ENCODE measurements around the gene SPZ1. TPM values are rescaled to one million over a fixed set of nuclear protein-coding genes. Genes with fewer than 3 reads are reported as not detected.

SPZ1 gene
- polyA plus RNA-seq, 2 of the 4 experiments (the other 2 are of a cell fraction), result not detected

DNA sequence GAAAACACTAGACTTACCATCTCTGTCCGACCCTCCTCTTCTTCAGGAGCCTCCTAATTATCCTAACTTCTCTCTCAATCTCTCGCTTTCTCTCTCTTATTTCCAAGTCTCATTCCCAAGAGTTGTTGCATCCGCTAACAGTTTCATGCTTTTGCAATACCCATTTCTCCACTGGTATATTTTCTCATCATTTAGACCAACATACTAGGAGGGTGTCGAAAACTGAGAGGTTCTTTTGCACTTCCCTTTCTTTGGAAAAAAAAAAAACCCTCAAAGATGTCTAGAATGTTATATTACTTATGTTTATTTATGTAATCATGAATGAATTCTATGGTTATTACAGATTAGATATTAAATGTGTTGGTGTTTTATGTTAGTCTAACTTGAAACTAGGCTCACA lies 35.9 kb downstream of the SPZ1 start:
- ATAC-seq, result no peak
- Histone ChIP-seq H3K9me3 (no peaks in the 10 kb centered on the region), H3K27ac (no peak overlapping the region), H3K4me2 (no peak overlapping the region), H3K4me3 (no peak overlapping the region), H3K4me1 (no peaks in the 10 kb centered on the region)
- TF ChIP-seq EHMT2 (IDR thresholded peaks at IDR 0.05; ENCODE audit: low read depth), result no peak
- no peak for TF ChIP-seq SMC3 (IDR thresholded peaks at IDR 0.05)
- no peak for TF ChIP-seq CTCF (IDR thresholded peaks at IDR 0.05)
- TF ChIP-seq GATA3 (IDR thresholded peaks at IDR 0.05; ENCODE audit: borderline replicate concordance), result no peak
- no peak for TF ChIP-seq FOSB (CRISPR knock-in tag; IDR thresholded peaks at IDR 0.05)
- no peak for TF ChIP-seq MAFK (IDR thresholded peaks at IDR 0.05; ENCODE audit: partially characterized antibody)
- no peak for TF ChIP-seq PBX3 (IDR thresholded peaks at IDR 0.05)
- TF ChIP-seq, protein P1, sequence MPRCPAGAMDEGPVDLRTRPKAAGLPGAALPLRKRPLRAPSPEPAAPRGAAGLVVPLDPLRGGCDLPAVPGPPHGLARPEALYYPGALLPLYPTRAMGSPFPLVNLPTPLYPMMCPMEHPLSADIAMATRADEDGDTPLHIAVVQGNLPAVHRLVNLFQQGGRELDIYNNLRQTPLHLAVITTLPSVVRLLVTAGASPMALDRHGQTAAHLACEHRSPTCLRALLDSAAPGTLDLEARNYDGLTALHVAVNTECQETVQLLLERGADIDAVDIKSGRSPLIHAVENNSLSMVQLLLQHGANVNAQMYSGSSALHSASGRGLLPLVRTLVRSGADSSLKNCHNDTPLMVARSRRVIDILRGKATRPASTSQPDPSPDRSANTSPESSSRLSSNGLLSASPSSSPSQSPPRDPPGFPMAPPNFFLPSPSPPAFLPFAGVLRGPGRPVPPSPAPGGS (IDR thresholded peaks at IDR 0.05), result no peak
- TF ChIP-seq RARB (CRISPR knock-in tag; IDR thresholded peaks at IDR 0.05), result no peak
- TF ChIP-seq MAX (IDR thresholded peaks at IDR 0.05), result no peak
- no peak for TF ChIP-seq CHD4 (IDR thresholded peaks at IDR 0.05; ENCODE audit: borderline replicate concordance)
- TF ChIP-seq, protein P2, sequence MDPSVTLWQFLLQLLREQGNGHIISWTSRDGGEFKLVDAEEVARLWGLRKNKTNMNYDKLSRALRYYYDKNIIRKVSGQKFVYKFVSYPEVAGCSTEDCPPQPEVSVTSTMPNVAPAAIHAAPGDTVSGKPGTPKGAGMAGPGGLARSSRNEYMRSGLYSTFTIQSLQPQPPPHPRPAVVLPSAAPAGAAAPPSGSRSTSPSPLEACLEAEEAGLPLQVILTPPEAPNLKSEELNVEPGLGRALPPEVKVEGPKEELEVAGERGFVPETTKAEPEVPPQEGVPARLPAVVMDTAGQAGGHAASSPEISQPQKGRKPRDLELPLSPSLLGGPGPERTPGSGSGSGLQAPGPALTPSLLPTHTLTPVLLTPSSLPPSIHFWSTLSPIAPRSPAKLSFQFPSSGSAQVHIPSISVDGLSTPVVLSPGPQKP (IDR thresholded peaks at IDR 0.05; ENCODE audit: low read depth, low read length), result no peak
- no peak for TF ChIP-seq ZSCAN20 (CRISPR knock-in tag; IDR thresholded peaks at IDR 0.05)
- TF ChIP-seq NFE2L2 (conservative IDR thresholded peaks at IDR 0.05; ENCODE audit: low read length), result no peak
- no peak for TF ChIP-seq REST (IDR thresholded peaks at IDR 0.05)
- TF ChIP-seq MYC (IDR thresholded peaks at IDR 0.05; ENCODE audit: borderline replicate concordance, low read length), result no peak
- DNase-seq (ENCODE audit: low read depth in 1 of 2, low spot score in 1 of 2), result no peak
- WGBS (ENCODE audit: missing lambda C conversion rate), result 72% methylated on average over 4 of the region's 4 CpGs
- no peak for FAIRE-seq
- ChIA-PET POLR2A (no interaction called here), CTCF (no interaction called here)

DNA sequence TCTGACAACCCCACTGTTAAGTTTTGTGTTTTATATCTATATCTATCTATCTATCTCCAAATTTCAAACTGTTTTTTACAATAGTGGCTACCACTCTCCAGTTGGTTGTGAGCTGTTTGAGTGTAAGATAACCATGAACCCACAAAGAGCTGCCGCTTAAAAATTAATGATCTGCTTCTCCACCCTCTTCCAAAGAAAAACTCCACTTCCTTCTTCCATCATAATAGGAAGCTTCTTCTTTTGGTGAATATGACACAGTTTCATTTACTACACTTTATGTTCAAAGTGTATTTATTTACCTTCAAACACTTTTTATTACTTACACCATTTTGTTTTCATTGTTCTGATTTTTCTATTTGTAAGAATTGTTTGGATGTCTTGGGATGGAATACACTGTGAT lies 37.9 kb downstream of the SPZ1 start:
- TF ChIP-seq NFE2L2 (conservative IDR thresholded peaks at IDR 0.05; ENCODE audit: low read length) (no peak), KDM1A (IDR thresholded peaks at IDR 0.05; ENCODE audit: low read depth) (no peak), EP300 (IDR thresholded peaks at IDR 0.05) (no peak), SMC3 (IDR thresholded peaks at IDR 0.05) (no peak), PBX3 (IDR thresholded peaks at IDR 0.05) (no peak), JUN (IDR thresholded peaks at IDR 0.05) (no peak), ZFP36 (IDR thresholded peaks at IDR 0.05; ENCODE audit: borderline replicate concordance, partially characterized antibody) (no peak), FOSB (CRISPR knock-in tag; IDR thresholded peaks at IDR 0.05) (no peak), POLR2A (IDR thresholded peaks at IDR 0.05; ENCODE audit: low read length) (no peak)
- TF ChIP-seq, protein P3, sequence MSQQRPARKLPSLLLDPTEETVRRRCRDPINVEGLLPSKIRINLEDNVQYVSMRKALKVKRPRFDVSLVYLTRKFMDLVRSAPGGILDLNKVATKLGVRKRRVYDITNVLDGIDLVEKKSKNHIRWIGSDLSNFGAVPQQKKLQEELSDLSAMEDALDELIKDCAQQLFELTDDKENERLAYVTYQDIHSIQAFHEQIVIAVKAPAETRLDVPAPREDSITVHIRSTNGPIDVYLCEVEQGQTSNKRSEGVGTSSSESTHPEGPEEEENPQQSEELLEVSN (IDR thresholded peaks at IDR 0.05; ENCODE audit: borderline replicate concordance, low read depth), result no peak
- FAIRE-seq (no peak), ATAC-seq (no peak), DNase-seq (ENCODE audit: low read depth in 1 of 2, low spot score in 1 of 2) (no peak)
- WGBS (ENCODE audit: missing lambda C conversion rate), result 93% methylated on average over 1 of the region's 1 CpG
- POLR2A ChIA-PET, result no interaction called here
- no peak overlapping the region for H3K4me2 ChIP-seq
- H3K27ac ChIP-seq, result no peak overlapping the region
- CTCF ChIA-PET, result interaction anchor here (1.7 kb wide), 1 partner anchor 12 kb away, joined by 5 read pairs; no protein-coding TSS in a partner anchor
- H3K9me3 ChIP-seq, result no peaks in the 10 kb centered on the region
- no peaks in the 10 kb centered on the region for H3K4me1 ChIP-seq
- H3K4me3 ChIP-seq, result no peak overlapping the region

All from A549 (cell line).